ENCODE results near the gene ZSCAN16.

- no peak for TF ChIP-seq POLR2AphosphoS5 (IDR thresholded peaks at IDR 0.05; ENCODE audit: low read depth)
- TF ChIP-seq CTCF (IDR thresholded peaks at IDR 0.05; ENCODE audit: insufficient read depth, low read length), result no peak
- no peak for TF ChIP-seq SPI1 (IDR thresholded peaks at IDR 0.05; ENCODE audit: borderline replicate concordance, low read depth)
- TF ChIP-seq GABPA (IDR thresholded peaks at IDR 0.05; ENCODE audit: low read depth), result no peak
- TF ChIP-seq REST (IDR thresholded peaks at IDR 0.05; ENCODE audit: insufficient replicate concordance, low read depth), result no peak
Observed at GRCh38 chr6:28152531-28152930, 28.1 kb downstream of the ZSCAN16 start.
